ENCODE data around the gene CYBRD1.

Gene CYBRD1

GRCh38 chr2:171557363-171557762 lies 35.1 kb downstream of the CYBRD1 start:
- TF ChIP-seq CTCF (IDR thresholded peaks at IDR 0.05; ENCODE audit: borderline replicate concordance, extremely low read depth, low read length, poor library complexity, severe bottlenecking) (no peak), EZH2 (IDR thresholded peaks at IDR 0.05; ENCODE audit: borderline replicate concordance, low read depth, low read length, severe bottlenecking) (no peak)

GRCh38 chr2:171563301-171563700 lies 41.0 kb downstream of the CYBRD1 start:
- H3K9ac ChIP-seq (ENCODE audit: low read depth, low read length): no peak overlapping the region
- no peaks in the 10 kb centered on the region for H3K27me3 ChIP-seq (ENCODE audit: insufficient read depth, low read length, poor library complexity)
- H3K36me3 ChIP-seq (ENCODE audit: insufficient read depth, low read length): no peaks in the 10 kb centered on the region
- no peaks in the 10 kb centered on the region for H3K4me1 ChIP-seq (ENCODE audit: insufficient read depth, low read length)
- no peak overlapping the region for H2AFZ ChIP-seq (ENCODE audit: low read depth, low read length)
- no peak overlapping the region for H3K4me3 ChIP-seq (ENCODE audit: low read depth in 1 of 2, low read length in 2 of 2)
- no peaks in the 10 kb centered on the region for H3K79me2 ChIP-seq (ENCODE audit: insufficient read depth, low read length)
- no peak overlapping the region for H3K4me2 ChIP-seq (ENCODE audit: insufficient read depth, low read length)
- TF ChIP-seq EZH2 (IDR thresholded peaks at IDR 0.05; ENCODE audit: borderline replicate concordance, low read depth, low read length, severe bottlenecking) (no peak), CTCF (IDR thresholded peaks at IDR 0.05; ENCODE audit: borderline replicate concordance, extremely low read depth, low read length, poor library complexity, severe bottlenecking) (no peak)
- no peaks in the 10 kb centered on the region for H3K9me3 ChIP-seq (ENCODE audit: insufficient read depth, low read length, severe bottlenecking)
- DNase-seq (no peak), ATAC-seq (ENCODE audit: insufficient read depth, low read depth) (no peak)
- H4K20me1 ChIP-seq (ENCODE audit: insufficient read depth, low read length): no peaks in the 10 kb centered on the region
- no peak overlapping the region for H3K27ac ChIP-seq (ENCODE audit: low read length)

More at GRCh38 chr2:171557363-171557762, 35.1 kb downstream of the CYBRD1 start:
- DNase-seq (no peak), ATAC-seq (ENCODE audit: insufficient read depth, low read depth) (no peak)
- Histone ChIP-seq H3K27me3 (ENCODE audit: insufficient read depth, low read length, poor library complexity) (peaks cover 3% of the 10 kb centered on the region), H3K9me3 (ENCODE audit: insufficient read depth, low read length, severe bottlenecking) (no peaks in the 10 kb centered on the region), H3K9ac (ENCODE audit: low read depth, low read length) (no peak overlapping the region), H2AFZ (ENCODE audit: low read depth, low read length) (no peak overlapping the region), H3K36me3 (ENCODE audit: insufficient read depth, low read length) (no peaks in the 10 kb centered on the region), H3K4me2 (ENCODE audit: insufficient read depth, low read length) (no peak overlapping the region), H3K27ac (ENCODE audit: low read length) (no peak overlapping the region), H3K79me2 (ENCODE audit: insufficient read depth, low read length) (no peaks in the 10 kb centered on the region), H3K4me3 (ENCODE audit: low read depth in 1 of 2, low read length in 2 of 2) (no peak overlapping the region), H3K4me1 (ENCODE audit: insufficient read depth, low read length) (no peaks in the 10 kb centered on the region), H4K20me1 (ENCODE audit: insufficient read depth, low read length) (no peaks in the 10 kb centered on the region)

GRCh38 chr2:171564463-171564862 lies 42.2 kb downstream of the CYBRD1 start:
- DNase-seq (no peak), ATAC-seq (ENCODE audit: insufficient read depth, low read depth) (no peak)
- Histone ChIP-seq H3K9ac (ENCODE audit: low read depth, low read length) (no peak overlapping the region), H4K20me1 (ENCODE audit: insufficient read depth, low read length) (no peaks in the 10 kb centered on the region), H3K27ac (ENCODE audit: low read length) (no peak overlapping the region), H3K4me1 (ENCODE audit: insufficient read depth, low read length) (no peaks in the 10 kb centered on the region), H2AFZ (ENCODE audit: low read depth, low read length) (no peak overlapping the region), H3K79me2 (ENCODE audit: insufficient read depth, low read length) (no peaks in the 10 kb centered on the region), H3K36me3 (ENCODE audit: insufficient read depth, low read length) (no peaks in the 10 kb centered on the region), H3K27me3 (ENCODE audit: insufficient read depth, low read length, poor library complexity) (no peaks in the 10 kb centered on the region), H3K4me2 (ENCODE audit: insufficient read depth, low read length) (no peak overlapping the region), H3K9me3 (ENCODE audit: insufficient read depth, low read length, severe bottlenecking) (no peaks in the 10 kb centered on the region), H3K4me3 (ENCODE audit: low read depth in 1 of 2, low read length in 2 of 2) (no peak overlapping the region)
- TF ChIP-seq EZH2 (IDR thresholded peaks at IDR 0.05; ENCODE audit: borderline replicate concordance, low read depth, low read length, severe bottlenecking) (no peak), CTCF (IDR thresholded peaks at IDR 0.05; ENCODE audit: borderline replicate concordance, extremely low read depth, low read length, poor library complexity, severe bottlenecking) (no peak)

GRCh38 chr2:171566057-171566456 lies 43.8 kb downstream of the CYBRD1 start:
- Histone ChIP-seq H3K4me3 (ENCODE audit: low read depth in 1 of 2, low read length in 2 of 2) (no peak overlapping the region), H4K20me1 (ENCODE audit: insufficient read depth, low read length) (no peaks in the 10 kb centered on the region), H3K27me3 (ENCODE audit: insufficient read depth, low read length, poor library complexity) (no peaks in the 10 kb centered on the region), H3K9me3 (ENCODE audit: insufficient read depth, low read length, severe bottlenecking) (no peaks in the 10 kb centered on the region), H3K4me2 (ENCODE audit: insufficient read depth, low read length) (no peak overlapping the region), H3K27ac (ENCODE audit: low read length) (no peak overlapping the region), H3K9ac (ENCODE audit: low read depth, low read length) (no peak overlapping the region), H3K36me3 (ENCODE audit: insufficient read depth, low read length) (no peaks in the 10 kb centered on the region), H3K79me2 (ENCODE audit: insufficient read depth, low read length) (no peaks in the 10 kb centered on the region), H2AFZ (ENCODE audit: low read depth, low read length) (no peak overlapping the region), H3K4me1 (ENCODE audit: insufficient read depth, low read length) (no peaks in the 10 kb centered on the region)
- no peak for DNase-seq
- no peak for ATAC-seq (ENCODE audit: insufficient read depth, low read depth)
- no peak for TF ChIP-seq EZH2 (IDR thresholded peaks at IDR 0.05; ENCODE audit: borderline replicate concordance, low read depth, low read length, severe bottlenecking)
- no peak for TF ChIP-seq CTCF (IDR thresholded peaks at IDR 0.05; ENCODE audit: borderline replicate concordance, extremely low read depth, low read length, poor library complexity, severe bottlenecking)
